Bronchial epithelial cell (primary cell): ENCODE results near the gene NELL2. TPM values are rescaled to one million over a fixed set of nuclear protein-coding genes. Genes with fewer than 3 reads are reported as not detected.

Experiments
- DNase-seq: peaks from one replicate; pipeline ENCODE4 v3.0.0-alpha.2; 2010; ENCODE audit warnings: low read depth
- FAIRE-seq: peaks from 2 replicates; lab custom pipeline; 2011; peaks lifted over from hg19 to GRCh38; lab: Jason Lieb, UNC
- H3K27me3 ChIP-seq: 2 replicates; pipeline ENCODE4 v1.5.1; 2011; ENCODE audit warnings: low read length; ENCODE audit not compliant: control insufficient read depth, insufficient read depth
- H3K36me3 ChIP-seq: 2 replicates; pipeline ENCODE4 v1.5.1; 2011; ENCODE audit warnings: low read length; ENCODE audit not compliant: control insufficient read depth, insufficient read depth
- H3K4me3 ChIP-seq: 2 replicates; pipeline ENCODE4 v1.5.1; 2011; ENCODE audit warnings: mild to moderate bottlenecking, low read depth, low read length, control low read depth
- total RNA-seq: library from RNA; depleted of rRNA; stranded (reverse); fragments of >200 nt; gene quantifications from 2 replicates; pipeline ENCODE4 v1.2.1, GENCODE V29; 2014
- TF ChIP-seq, protein P1 (sequence below): IDR thresholded peaks from 2 replicates; pipeline ENCODE4 v1.5.1; 2011; ENCODE audit warnings: mild to moderate bottlenecking, moderate library complexity, low read length, control low read depth, inconsistent platforms; ENCODE audit not compliant: insufficient read depth, severe bottlenecking

The NELL2 gene
- total RNA-seq, 1 donor from 2014 or later = not detected

DNA sequence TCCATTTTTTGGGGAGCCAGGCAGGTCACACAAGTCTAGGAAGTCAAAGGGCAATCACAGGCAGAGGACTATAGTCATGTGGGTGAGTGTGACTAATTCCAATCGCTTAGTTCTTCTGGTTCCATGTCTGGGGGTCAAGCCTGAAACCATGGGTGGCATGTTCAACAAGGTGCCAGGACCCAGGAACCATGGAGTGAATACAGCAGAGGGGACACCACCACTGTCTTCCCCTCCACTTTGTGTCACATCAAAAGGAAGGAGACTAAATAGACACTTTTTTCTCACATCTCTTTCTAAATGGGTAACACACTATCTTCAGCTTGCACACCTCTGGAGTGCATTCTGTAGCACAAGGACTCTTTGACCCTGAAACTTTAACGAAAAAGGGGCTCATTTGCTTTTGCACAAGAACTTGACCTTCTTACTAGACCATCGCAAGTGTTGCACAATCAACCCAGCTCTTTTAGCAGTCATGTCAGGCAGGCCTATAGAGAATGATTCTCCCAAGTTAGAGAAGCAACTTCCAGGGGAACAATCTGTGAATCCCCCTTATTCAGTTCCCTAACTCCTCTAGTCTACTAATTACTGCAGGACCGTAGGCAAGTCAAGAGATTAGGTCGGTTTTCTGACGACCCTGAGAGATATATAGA, 398.7 kb downstream of the NELL2 start:
- DNase-seq (no peak), FAIRE-seq (no peak)
- Histone ChIP-seq H3K27me3 (no peaks in the 10 kb centered on the region), H3K36me3 (no peaks in the 10 kb centered on the region), H3K4me3 (no peak overlapping the region)
- TF ChIP-seq, protein P1, sequence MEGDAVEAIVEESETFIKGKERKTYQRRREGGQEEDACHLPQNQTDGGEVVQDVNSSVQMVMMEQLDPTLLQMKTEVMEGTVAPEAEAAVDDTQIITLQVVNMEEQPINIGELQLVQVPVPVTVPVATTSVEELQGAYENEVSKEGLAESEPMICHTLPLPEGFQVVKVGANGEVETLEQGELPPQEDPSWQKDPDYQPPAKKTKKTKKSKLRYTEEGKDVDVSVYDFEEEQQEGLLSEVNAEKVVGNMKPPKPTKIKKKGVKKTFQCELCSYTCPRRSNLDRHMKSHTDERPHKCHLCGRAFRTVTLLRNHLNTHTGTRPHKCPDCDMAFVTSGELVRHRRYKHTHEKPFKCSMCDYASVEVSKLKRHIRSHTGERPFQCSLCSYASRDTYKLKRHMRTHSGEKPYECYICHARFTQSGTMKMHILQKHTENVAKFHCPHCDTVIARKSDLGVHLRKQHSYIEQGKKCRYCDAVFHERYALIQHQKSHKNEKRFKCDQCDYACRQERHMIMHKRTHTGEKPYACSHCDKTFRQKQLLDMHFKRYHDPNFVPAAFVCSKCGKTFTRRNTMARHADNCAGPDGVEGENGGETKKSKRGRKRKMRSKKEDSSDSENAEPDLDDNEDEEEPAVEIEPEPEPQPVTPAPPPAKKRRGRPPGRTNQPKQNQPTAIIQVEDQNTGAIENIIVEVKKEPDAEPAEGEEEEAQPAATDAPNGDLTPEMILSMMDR = no peak

DNA sequence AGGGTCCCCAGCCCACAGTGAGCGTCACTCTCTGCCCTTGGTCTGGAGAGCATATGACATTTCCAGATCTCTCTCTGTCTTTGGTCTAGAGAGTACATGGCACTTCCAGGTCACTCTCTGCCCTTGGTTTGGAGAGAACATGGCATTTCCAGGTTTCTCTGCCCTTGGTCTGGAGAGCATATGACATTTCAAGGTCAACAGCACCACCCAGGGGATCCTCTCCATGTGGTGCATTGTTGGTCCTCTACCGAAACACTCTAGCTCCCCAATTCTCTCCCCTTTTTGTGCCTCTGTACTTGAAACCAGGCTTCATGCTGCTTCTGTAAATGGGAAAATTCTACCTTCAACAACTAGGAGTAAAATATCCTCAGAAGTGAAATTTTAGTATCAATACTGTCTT, 399.4 kb downstream of the NELL2 start:
- H3K36me3 ChIP-seq = no peaks in the 10 kb centered on the region
- TF ChIP-seq, protein P1 = no peak
- DNase-seq = no peak
- H3K4me3 ChIP-seq = no peak overlapping the region
- FAIRE-seq = no peak
- no peaks in the 10 kb centered on the region for H3K27me3 ChIP-seq

DNA sequence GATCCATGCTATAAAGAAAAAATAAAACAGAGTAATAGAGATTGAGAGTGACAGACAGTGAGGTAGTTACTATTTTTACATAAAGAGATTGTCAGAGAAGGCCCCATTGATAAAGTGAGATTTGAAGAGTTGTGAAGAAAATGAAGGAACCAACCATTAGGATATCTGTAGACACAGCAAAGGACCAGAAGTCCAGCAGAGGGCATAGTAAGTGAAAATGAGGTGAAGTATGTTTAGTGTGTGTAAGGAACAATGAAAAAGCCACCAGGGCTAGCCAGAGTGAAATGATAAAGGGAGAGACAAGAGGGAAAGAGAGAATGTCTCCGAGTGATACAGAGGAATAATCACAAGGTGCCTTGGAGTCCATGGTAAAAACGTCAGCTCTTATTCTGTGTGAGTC, 411.0 kb downstream of the NELL2 start:
- TF ChIP-seq, protein P1 = no peak
- FAIRE-seq = no peak
- no peak for DNase-seq
- Histone ChIP-seq H3K27me3 (no peaks in the 10 kb centered on the region), H3K36me3 (no peaks in the 10 kb centered on the region), H3K4me3 (no peak overlapping the region)

DNA sequence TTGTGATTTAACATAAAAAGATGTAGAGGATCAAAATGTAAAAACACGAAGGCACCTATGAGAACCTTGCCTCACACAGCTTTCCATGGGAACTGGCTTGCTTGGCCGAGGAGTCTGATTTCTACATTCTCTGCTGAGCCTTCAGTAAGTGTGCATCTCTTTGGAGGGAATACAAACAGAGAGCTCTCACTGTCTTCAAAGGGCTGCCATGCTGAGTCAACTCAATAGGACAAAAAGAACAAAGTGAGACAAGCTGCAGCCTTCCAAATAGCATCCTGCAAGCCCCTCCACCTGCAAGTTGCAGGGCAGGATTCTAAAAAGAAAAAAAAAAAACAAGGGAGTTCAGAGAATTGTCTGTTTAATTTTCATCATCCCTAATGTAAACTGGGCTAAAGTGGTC, 411.9 kb downstream of the NELL2 start:
- FAIRE-seq = no peak
- no peak for DNase-seq
- TF ChIP-seq, protein P1 = no peak
- no peaks in the 10 kb centered on the region for H3K36me3 ChIP-seq
- no peak overlapping the region for H3K4me3 ChIP-seq
- H3K27me3 ChIP-seq = no peaks in the 10 kb centered on the region

DNA sequence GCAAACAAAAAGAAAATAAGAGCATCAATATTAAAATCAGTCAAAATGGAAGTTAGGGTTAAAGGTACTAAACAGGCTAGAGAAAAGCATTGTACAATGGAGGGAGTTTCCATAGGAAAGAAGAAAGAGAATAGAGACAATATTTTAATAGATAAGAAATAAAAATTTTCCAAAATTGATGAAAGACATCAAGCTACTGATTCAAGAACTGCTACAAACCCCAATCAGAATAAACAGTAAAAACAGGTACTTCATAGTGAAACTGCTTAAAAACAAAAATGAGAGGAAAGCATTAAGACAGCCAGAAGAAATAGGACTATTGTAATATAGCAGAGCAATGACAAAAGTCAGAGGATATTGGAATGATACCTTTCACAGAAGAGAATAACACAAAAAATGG, 413.4 kb downstream of the NELL2 start:
- DNase-seq (no peak), FAIRE-seq (no peak)
- TF ChIP-seq, protein P1 = no peak
- Histone ChIP-seq H3K27me3 (no peaks in the 10 kb centered on the region), H3K36me3 (no peaks in the 10 kb centered on the region), H3K4me3 (no peak overlapping the region)

DNA sequence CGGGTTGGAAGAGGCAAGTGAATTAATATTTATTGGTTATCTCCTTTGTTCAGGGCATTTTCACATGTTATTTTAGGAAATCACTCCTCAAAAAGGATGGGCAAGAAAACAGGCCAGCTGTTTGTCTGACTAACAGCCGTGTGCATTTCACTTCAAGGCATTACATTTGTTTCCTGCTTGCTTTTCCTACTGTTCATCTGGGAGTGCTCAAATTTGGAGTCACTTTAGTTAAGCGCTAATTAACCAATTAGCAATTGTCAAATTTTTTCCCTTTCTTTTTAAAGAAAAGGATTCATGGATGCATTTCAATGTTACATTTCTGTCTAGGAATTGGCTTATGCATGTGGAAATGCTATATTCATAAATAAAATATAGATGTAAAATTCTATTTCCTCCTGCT, 415.9 kb downstream of the NELL2 start:
- H3K36me3 ChIP-seq = no peaks in the 10 kb centered on the region
- no peak overlapping the region for H3K4me3 ChIP-seq
- TF ChIP-seq, protein P1 = no peak
- DNase-seq (no peak), FAIRE-seq (no peak)
- no peaks in the 10 kb centered on the region for H3K27me3 ChIP-seq
